Femur (tissue), 1 donor: ENCODE results near the gene CMTM7.

ENCODE experiments used
- DNase-seq: peaks from one replicate; pipeline ENCODE4 v3.0.0-alpha.2; 2017

CMTM7 gene

GRCh38 chr3:32414522-32415202, 23.0 kb downstream of the CMTM7 start:
- DNase-seq: no peak

GRCh38 chr3:32419742-32420125, 28.1 kb downstream of the CMTM7 start:
- no peak for DNase-seq

- DNase-seq: peak; percentile 50
Observed at GRCh38 chr3:32420126-32421038, 28.7 kb downstream of the CMTM7 start.

- DNase-seq: no peak
Observed at GRCh38 chr3:32421185-32421584, 29.5 kb downstream of the CMTM7 start.

- peak; percentile 72 for DNase-seq
Observed at GRCh38 chr3:32421991-32422859, 30.6 kb downstream of the CMTM7 start.

GRCh38 chr3:32422943-32423342, 31.3 kb downstream of the CMTM7 start:
- DNase-seq: peak; percentile 50

- DNase-seq: no peak
Observed at GRCh38 chr3:32423534-32423933, 31.9 kb downstream of the CMTM7 start.

- no peak for DNase-seq
Observed at GRCh38 chr3:32423956-32424557, 32.4 kb downstream of the CMTM7 start.

- no peak for DNase-seq
Observed at GRCh38 chr3:32424581-32425250, 33.1 kb downstream of the CMTM7 start.

- DNase-seq: no peak
Observed at GRCh38 chr3:32428092-32429068, 36.7 kb downstream of the CMTM7 start.

- no peak for DNase-seq
Observed at GRCh38 chr3:32430900-32431299, 39.2 kb downstream of the CMTM7 start.

GRCh38 chr3:32431481-32431880, 39.8 kb downstream of the CMTM7 start:
- no peak for DNase-seq

GRCh38 chr3:32432045-32432710, 40.5 kb downstream of the CMTM7 start:
- DNase-seq: no peak

- DNase-seq: no peak
Observed at GRCh38 chr3:32432711-32433530, 41.3 kb downstream of the CMTM7 start.

- DNase-seq: no peak
Observed at GRCh38 chr3:32434206-32434605, 42.6 kb downstream of the CMTM7 start.

GRCh38 chr3:32435911-32436815, 44.5 kb downstream of the CMTM7 start:
- no peak for DNase-seq

- no peak for DNase-seq
Observed at GRCh38 chr3:32436816-32437189, 45.1 kb downstream of the CMTM7 start.

GRCh38 chr3:32437896-32438295, 46.2 kb downstream of the CMTM7 start:
- DNase-seq: no peak
